Measurements from ENCODE around the gene RTP2. TPM values are rescaled to one million over a fixed set of nuclear protein-coding genes. Genes with fewer than 3 reads are reported as not detected.

Gene RTP2
- total and polyA plus RNA-seq, 9 of the 15 experiments (the other 6 are each of a cell fraction or from before 2014, with no cell fraction given): not detected

GRCh38 chr3:187743195-187744141 lies 41.1 kb upstream of the RTP2 start (continued):
- TF ChIP-seq ZNF764 (CRISPR knock-in tag; IDR thresholded peaks at IDR 0.05; ENCODE audit: low read depth) (no peak), MBD1 (CRISPR knock-in tag; IDR thresholded peaks at IDR 0.05) (no peak), ESRRA (IDR thresholded peaks at IDR 0.05; ENCODE audit: borderline replicate concordance, low read depth) (no peak), MLLT1 (IDR thresholded peaks at IDR 0.05) (peak; percentile 10 to 88; a peak in 3 of 4 replicates), ZNF124 (CRISPR knock-in tag; IDR thresholded peaks at IDR 0.05) (no peak), POLR2G (IDR thresholded peaks at IDR 0.05; ENCODE audit: low read depth, low read length) (peak; percentile 76), KLF6 (CRISPR knock-in tag; IDR thresholded peaks at IDR 0.05; ENCODE audit: borderline replicate concordance) (no peak), NFRKB (IDR thresholded peaks at IDR 0.05; ENCODE audit: low read depth) (0 out of 2 replicates have a peak, but pooled peaks have one; percentile 12), TAF9B (IDR thresholded peaks at IDR 0.05; ENCODE audit: partially characterized antibody) (peak; percentile 49), ZNF398 (CRISPR knock-in tag; IDR thresholded peaks at IDR 0.05) (no peak), HNRNPUL1 (IDR thresholded peaks at IDR 0.05; ENCODE audit: low read length) (no peak), CCNT2 (IDR thresholded peaks at IDR 0.05; ENCODE audit: borderline replicate concordance, extremely low read depth, insufficient read length, low read depth, low read length) (peak; percentile 26), VEZF1 (CRISPR knock-in tag; IDR thresholded peaks at IDR 0.05) (peak; percentile 96), SMARCC2 (IDR thresholded peaks at IDR 0.05; ENCODE audit: low read depth) (no peak), ZNF133 (CRISPR knock-in tag; IDR thresholded peaks at IDR 0.05) (no peak), NFE2 (IDR thresholded peaks at IDR 0.05; ENCODE audit: low read depth) (peak; percentile 42), ZNF165 (CRISPR knock-in tag; IDR thresholded peaks at IDR 0.05; ENCODE audit: borderline replicate concordance) (no peak), ETV1 (tag; conservative IDR thresholded peaks at IDR 0.05; ENCODE audit: low read depth) (peak; percentile 47; the same call in 1 of the 2 replicates), GABPA (tag; conservative IDR thresholded peaks at IDR 0.05; ENCODE audit: low read depth) (peak; percentile 46; the same call in 1 of the 2 replicates), LEF1 (IDR thresholded peaks at IDR 0.05) (no peak), ZNF444 (CRISPR knock-in tag; IDR thresholded peaks at IDR 0.05) (no peak)

Data from K562 (cell line).